ENCODE results near the gene PPIL4.

The PPIL4 gene

GRCh38 chr6:149455031-149455732 is 90.7 kb downstream of the PPIL4 start:
- no peak for DNase-seq
- Histone ChIP-seq H3K79me2 (ENCODE audit: insufficient read depth, low read length) (no peaks in the 10 kb centered on the region), H3K4me2 (ENCODE audit: insufficient read depth, low read length) (no peak overlapping the region), H2AFZ (ENCODE audit: low read depth, low read length) (no peak overlapping the region), H3K9ac (ENCODE audit: low read depth, low read length) (no peak overlapping the region), H3K27me3 (ENCODE audit: insufficient read depth, low read length, poor library complexity) (no peaks in the 10 kb centered on the region), H3K4me1 (ENCODE audit: insufficient read depth, low read length) (no peaks in the 10 kb centered on the region), H3K36me3 (ENCODE audit: insufficient read depth, low read length) (no peaks in the 10 kb centered on the region), H3K4me3 (ENCODE audit: low read depth in 1 of 2, low read length in 2 of 2) (no peak overlapping the region), H4K20me1 (ENCODE audit: insufficient read depth, low read length) (no peaks in the 10 kb centered on the region), H3K27ac (ENCODE audit: low read length) (no peak overlapping the region), H3K9me3 (ENCODE audit: insufficient read depth, low read length, severe bottlenecking) (no peaks in the 10 kb centered on the region)
- no peak for TF ChIP-seq EZH2 (IDR thresholded peaks at IDR 0.05; ENCODE audit: borderline replicate concordance, low read depth, low read length, severe bottlenecking)
- TF ChIP-seq CTCF (IDR thresholded peaks at IDR 0.05; ENCODE audit: borderline replicate concordance, extremely low read depth, low read length, poor library complexity, severe bottlenecking) = no peak
- no peak for ATAC-seq (ENCODE audit: insufficient read depth, low read depth)

All from DND-41 (cell line).